Right ventricle myocardium superior (tissue), 1 donor: ENCODE data around the gene AGAP3. TPM values are rescaled to one million over a fixed set of nuclear protein-coding genes. Genes with fewer than 3 reads are reported as not detected.
A peak's percentile ranks its signal among the peaks of the same experiment; 100 is the strongest.

Experiments used
- ATAC-seq: fragments of 200-7000 bp; cut with Tn5 transposase; one replicate; pipeline ENCODE4 v1.9.1; 2020; ENCODE audit warnings: mild to moderate bottlenecking; ENCODE audit not compliant: poor library complexity
- DNase-seq: peaks from one replicate; pipeline ENCODE4 v3.0.0-alpha.2; 2020
- intact Hi-C: fragments of 100-400 bp; cut with DNase I; formaldehyde crosslinking; loops from one replicate; pipeline ENCODE4 v1.11.2; 2022
- total RNA-seq: library from RNA; stranded (reverse); fragmentation: NEBNext Ultra II Directional; extraction: Animal tissue kit (Norgen Biotek cat#: 25700); gene quantifications from one replicate; pipeline ENCODE4 v1.2.1, GENCODE V29; 2021
- donor health status: DM: no; HTN: yes; CAD: no; lungs with severe emphysema.

AGAP3 gene
- total RNA-seq, 1 donor from 2014 or later: 62.7 TPM

GRCh38 chr7:151115121-151115835, 29.0 kb downstream of the AGAP3 start:
- ATAC-seq: peak; percentile 55
- DNase-seq: no peak

GRCh38 chr7:151115836-151116418, 29.7 kb downstream of the AGAP3 start:
- intact Hi-C loops: loop anchor here (10.0 kb wide), 1 partner anchor 81 kb away; no protein-coding TSS in a partner anchor
- no peak for ATAC-seq
- DNase-seq: no peak

More at GRCh38 chr7:151115121-151115835, 29.0 kb downstream of the AGAP3 start:
- intact Hi-C loops: loop anchor here (10.0 kb wide), 1 partner anchor 80 kb away; no protein-coding TSS in a partner anchor

DNA sequence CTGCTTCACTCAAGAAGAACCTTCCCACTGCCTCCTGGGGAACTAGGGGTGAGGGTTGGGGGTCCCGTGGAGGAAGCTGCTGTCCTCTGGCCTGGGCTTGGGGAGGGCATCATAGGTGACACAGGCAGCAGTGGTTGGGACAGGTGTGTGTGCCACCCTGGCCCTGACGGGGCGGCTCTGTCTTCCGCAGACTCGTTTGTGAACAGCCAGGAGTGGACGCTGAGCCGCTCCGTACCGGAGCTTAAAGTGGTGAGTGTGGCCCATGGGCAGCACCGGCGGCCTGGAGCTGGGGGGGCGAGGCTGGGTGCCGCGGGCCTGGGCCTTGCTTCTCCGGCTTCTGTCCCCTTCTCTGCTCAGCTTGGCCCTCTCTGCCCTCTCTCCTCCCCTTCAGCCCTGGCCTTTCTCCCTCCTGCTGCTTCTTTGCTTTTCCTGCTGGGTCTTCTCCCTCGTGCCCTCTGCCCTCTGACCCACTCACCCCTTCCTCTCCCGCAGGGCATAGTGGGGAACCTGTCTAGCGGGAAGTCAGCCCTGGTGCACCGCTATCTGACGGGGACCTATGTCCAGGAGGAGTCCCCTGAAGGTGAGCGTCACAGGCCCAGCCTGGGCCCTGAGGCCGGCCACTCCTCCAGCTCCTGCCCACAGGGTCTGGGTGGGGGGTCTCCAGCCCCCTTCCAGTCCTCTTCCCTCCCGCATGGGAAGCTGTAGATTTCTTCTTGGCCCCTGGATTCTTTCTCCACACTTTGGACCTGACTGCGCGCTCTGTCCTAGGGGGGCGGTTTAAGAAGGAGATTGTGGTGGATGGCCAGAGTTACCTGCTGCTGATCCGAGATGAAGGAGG, 30.5 kb downstream of the AGAP3 start:
- intact Hi-C loops: loop anchor here (10.0 kb wide), 1 partner anchor 82 kb away; no protein-coding TSS in a partner anchor

DNA sequence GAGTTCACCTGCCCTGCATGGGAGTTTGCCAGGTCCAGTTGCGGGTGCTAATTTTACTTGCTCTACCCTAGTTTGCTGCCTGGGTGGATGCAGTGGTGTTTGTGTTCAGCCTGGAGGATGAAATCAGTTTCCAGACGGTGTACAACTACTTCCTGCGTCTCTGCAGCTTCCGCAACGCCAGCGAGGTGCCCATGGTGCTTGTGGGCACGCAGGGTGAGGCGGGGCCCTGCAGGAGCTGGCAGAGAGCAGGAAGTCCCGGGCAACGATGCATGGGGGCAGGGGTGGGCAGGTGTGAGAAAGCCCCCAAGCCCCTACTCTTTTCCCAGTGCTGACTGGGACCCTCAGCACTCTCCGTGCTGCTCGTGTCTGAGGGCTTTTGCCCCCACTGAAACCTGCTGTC, 31.3 kb downstream of the AGAP3 start:
- DNase-seq (no peak), ATAC-seq (no peak)
- intact Hi-C loops: loop anchor here (10.0 kb wide), 1 partner anchor 83 kb away; no protein-coding TSS in a partner anchor

More for the DNA sequence above, 30.5 kb downstream of the AGAP3 start:
- ATAC-seq: no peak
- no peak for DNase-seq

DNA sequence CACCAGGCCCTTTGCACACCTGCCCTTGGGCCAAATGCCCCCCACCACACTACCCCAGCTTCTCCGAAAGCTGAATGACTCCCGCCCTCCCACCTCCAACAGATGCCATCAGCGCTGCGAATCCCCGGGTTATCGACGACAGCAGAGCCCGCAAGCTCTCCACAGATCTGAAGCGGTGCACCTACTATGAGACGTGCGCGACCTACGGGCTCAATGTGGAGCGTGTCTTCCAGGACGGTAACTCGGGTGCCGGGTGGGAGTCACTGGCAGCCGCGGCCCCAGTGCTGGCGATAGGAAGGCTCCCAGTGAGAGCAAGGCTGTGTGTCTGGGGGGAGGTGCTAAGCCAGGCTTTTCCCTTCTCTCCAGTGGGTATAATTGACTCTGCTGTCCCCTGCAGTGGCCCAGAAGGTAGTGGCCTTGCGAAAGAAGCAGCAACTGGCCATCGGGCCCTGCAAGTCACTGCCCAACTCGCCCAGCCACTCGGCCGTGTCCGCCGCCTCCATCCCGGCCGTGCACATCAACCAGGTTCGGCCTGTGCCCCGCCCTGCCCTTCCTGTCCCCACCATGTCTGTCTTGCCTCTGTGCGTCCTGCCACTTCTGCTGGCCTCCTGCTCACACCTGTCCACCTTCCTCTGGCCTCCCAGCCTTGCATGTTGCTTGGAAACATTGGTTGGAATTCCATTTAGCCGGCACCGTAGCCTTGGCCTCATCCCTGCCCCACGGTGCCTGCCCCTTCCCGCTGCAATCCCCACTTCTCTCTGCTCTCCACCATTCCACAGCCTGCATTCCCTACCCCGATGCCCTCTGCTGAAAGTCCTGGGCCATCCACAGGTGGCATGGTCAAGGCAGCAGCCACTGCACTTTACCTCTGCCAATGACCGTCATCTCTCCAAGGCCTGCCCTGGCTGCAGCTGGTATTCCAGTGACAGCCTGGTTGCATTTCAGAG, 32.1 kb downstream of the AGAP3 start:
- DNase-seq (no peak), ATAC-seq (no peak)
- intact Hi-C loops: loop anchor here (10.0 kb wide), 1 partner anchor 84 kb away; no protein-coding TSS in a partner anchor

- ATAC-seq: no peak
- no peak for DNase-seq
- intact Hi-C loops: loop anchor here (10.0 kb wide), 1 partner anchor 84 kb away; no protein-coding TSS in a partner anchor
These were observed 32.8 kb downstream of the AGAP3 start for GRCh38 chr7:151119055-151119415.

DNA sequence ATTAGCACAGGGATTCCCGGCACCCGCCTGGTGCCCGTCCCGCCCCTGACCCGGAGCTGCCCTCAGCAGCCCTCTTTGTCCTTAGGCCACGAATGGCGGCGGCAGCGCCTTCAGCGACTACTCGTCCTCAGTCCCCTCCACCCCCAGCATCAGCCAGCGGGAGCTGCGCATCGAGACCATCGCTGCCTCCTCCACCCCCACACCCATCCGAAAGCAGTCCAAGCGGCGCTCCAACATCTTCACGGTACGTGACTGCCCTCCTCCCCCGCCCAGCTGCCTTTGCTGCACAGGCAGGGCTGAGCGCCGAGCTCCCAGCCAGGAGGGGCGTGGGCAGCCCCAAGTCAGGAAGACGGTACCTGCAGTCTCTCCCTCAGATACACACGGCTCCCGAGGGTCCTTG, 33.6 kb downstream of the AGAP3 start:
- intact Hi-C loops: loop anchor here (5.0 to 10.0 kb wide), 3 partner anchors 85 to 182 kb away; partner anchors contain the start of gene SMARCD3

DNA sequence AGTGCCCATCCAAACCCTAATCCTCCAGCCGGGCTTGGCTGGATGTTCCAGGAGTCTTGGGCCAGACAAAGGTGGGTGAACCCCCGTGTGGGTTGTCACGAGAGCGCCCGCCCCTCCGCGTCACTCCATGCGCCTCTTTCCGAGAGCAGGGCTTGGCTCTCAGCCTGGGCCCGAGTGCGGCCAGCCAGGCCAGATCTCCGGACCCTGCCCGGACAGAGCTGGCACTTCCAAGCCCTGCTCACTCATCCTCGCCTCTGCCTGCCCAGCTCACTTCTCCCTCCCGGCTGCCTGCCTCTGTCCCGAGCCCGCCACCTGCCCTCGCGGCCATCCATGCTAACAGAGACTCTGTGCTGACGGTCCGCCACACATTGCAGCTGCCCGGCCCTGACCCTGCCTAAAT, 34.6 kb downstream of the AGAP3 start:
- no peak for ATAC-seq
- intact Hi-C loops: loop anchor here (5.0 to 10.0 kb wide), 2 partner anchors 124 to 181 kb away; partner anchors contain the start of gene SMARCD3
- no peak for DNase-seq

More for the DNA sequence above, 33.6 kb downstream of the AGAP3 start:
- DNase-seq: no peak
- no peak for ATAC-seq

DNA sequence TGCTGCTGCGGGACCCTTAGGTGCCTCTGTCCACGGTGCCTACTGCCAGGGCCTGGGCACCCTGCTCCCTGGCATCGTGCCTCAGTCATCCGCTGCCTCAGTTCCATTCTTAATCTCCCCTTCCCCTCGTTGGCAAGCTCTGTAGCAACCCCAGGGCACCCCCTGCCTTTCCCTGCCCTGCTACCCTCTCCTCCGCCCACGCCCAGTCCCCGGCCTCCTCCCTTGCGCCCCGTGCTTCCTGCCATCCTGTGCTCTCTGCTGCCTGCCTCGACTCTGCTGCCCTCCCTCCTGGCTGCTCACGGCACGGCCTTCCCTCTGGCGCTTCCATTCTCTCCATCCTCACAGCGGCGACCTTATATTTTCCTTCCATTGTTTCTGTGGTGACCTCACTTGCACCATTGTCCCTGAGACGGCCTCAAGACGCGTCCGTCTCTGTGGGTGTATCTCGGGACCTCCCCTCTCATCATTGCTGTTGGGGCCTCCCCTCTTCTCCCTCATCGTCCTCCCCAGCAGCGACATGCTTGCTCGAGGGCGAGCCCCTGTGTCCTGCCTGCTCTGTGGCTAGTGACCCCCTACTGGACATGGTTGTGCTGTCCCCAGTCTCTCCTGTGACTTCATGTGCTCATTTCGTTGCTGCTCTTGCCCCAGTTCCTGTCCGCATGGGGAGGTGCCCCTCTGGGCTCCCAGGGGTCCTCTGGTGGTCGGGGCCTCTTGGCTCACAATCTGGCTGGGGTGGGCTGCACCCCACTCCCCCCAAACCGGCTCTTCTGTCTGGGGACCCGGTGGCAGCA, 35.3 kb downstream of the AGAP3 start:
- no peak for ATAC-seq
- no peak for DNase-seq
- intact Hi-C loops: loop anchor here (5.0 to 10.0 kb wide), 2 partner anchors 123 to 181 kb away; partner anchors contain the start of gene SMARCD3

DNA sequence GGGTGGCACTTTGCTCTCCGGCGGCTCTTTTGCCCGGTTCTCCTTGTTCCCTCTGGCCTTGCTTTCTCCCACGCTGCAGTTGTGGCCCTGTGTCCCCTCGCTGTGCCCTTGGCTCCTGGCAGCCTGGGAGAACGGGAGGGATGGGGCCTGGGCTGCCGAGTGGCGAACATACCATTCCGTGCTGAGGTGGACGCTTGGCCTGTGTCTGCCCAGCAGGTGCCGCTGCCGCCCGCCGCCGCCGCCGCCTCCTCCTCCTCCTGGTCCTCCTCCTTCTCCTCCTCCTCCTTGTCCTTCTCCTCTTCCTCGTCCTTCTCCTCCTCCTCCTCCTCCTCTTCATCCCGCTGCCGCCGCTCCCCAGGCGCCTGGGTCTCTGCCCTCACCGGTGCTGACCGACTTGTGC, 36.0 kb downstream of the AGAP3 start:
- intact Hi-C loops: loop anchor here (5.0 to 10.0 kb wide), 2 partner anchors 123 to 180 kb away; partner anchors contain the start of gene SMARCD3
- ATAC-seq: peak; percentile 26
- no peak for DNase-seq

DNA sequence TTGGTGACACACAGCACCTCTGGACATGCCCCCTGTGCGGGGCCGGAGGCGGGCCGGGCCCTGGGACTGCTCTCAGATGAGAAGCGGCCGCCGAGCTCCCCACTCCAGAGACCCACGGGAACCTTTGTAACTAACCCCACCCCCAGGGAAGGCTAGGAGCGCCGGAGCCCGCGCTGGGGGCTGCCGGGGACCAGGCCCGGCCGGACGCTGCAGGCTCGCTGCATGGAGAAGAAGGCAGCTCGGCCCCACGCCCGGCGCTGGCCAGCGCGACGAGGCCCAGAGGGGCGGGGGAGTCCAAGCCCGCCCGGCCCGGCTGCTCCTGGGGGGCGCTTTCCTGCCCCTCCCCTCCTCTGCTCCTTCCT, 36.5 kb downstream of the AGAP3 start:
- DNase-seq (no peak), ATAC-seq (no peak)
- intact Hi-C loops: loop anchor here (5.0 to 10.0 kb wide), 2 partner anchors 122 to 180 kb away; partner anchors contain the start of gene SMARCD3

DNA sequence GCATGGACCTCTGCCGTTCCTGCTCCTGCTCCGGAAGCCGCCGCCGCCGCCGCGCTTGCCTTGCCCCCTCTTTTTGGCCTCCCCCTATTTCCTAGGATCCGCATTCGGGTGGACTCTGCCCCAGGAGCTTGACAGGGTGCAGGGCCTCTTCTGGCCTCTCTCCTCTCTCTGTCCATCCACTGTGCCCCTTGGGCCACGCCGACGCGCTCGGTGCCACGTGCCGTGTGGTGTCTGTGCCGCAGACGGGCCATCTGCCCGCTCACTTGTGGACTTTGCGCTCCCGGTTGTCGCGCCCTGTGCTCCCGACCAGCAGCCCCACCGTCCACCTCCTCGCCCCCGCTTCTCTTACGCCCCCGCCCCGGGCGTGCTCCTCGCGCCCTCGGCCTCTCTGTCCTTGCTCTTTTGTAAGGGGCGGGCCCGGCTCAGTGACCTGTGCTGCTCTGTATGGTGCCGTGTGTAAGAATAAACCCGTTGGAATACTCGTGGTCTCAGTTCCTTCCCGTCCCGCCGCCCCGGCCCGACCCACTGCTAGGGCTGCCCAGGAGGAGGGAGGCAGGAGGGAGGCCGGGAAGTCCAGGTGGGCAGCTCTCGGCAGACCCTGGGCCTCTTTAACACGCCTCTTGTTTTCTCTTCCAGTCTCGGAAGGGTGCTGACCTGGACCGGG, 37.0 kb downstream of the AGAP3 start:
- DNase-seq: no peak
- no peak for ATAC-seq

GRCh38 chr7:151123822-151124464, 37.7 kb downstream of the AGAP3 start:
- ATAC-seq: peak; percentile 84
- intact Hi-C loops: loop anchor here (2.0 to 10.0 kb wide), 3 partner anchors 49 to 178 kb away; partner anchors contain the start of gene SMARCD3
- DNase-seq: peak; percentile 83

More for the DNA sequence above, 37.0 kb downstream of the AGAP3 start:
- intact Hi-C loops: loop anchor here (5.0 to 10.0 kb wide), 2 partner anchors 122 to 179 kb away; partner anchors contain the start of gene SMARCD3

DNA sequence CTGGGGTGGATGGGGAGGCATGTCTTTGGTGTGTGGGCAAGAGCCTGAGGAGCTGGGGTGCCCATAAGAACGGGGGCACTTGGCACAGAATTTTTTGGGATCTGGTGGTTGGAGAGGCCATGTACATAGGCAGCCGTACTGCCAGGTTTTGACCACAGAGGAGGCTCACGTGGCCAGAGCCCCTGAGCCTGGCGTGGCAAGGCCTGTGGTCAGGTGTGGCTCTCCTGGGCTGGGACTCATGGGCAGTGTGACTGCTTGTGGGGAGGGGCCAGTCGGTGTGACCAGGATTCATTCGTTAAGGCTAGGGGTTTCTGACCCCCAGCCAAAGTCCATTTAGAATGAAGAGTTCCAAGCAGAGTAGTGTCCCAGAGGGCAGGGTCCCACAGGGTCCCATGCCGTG, 38.2 kb downstream of the AGAP3 start:
- intact Hi-C loops: loop anchor here (2.0 to 10.0 kb wide), 3 partner anchors 48 to 178 kb away; partner anchors contain the start of gene SMARCD3
- DNase-seq: no peak
- no peak for ATAC-seq

GRCh38 chr7:151124899-151125399, 38.7 kb downstream of the AGAP3 start:
- intact Hi-C loops: loop anchor here (2.0 to 10.0 kb wide), 3 partner anchors 48 to 177 kb away; partner anchors contain the start of gene SMARCD3
- DNase-seq (no peak), ATAC-seq (no peak)
